HG03378 (cell line): Measurements from ENCODE around the gene ADPRHL1.

ENCODE experiments used
- ATAC-seq: cut with Tn5 transposase; IDR thresholded peaks from one replicate; pipeline ENCODE4 v1.9.1; 2021; ENCODE audit warnings: mild to moderate bottlenecking, moderate library complexity; ENCODE audit not compliant: unreplicated experiment

The ADPRHL1 gene

GRCh38 chr13:113351514-113352026, 101.7 kb downstream of the ADPRHL1 start:
- no peak for ATAC-seq

DNA sequence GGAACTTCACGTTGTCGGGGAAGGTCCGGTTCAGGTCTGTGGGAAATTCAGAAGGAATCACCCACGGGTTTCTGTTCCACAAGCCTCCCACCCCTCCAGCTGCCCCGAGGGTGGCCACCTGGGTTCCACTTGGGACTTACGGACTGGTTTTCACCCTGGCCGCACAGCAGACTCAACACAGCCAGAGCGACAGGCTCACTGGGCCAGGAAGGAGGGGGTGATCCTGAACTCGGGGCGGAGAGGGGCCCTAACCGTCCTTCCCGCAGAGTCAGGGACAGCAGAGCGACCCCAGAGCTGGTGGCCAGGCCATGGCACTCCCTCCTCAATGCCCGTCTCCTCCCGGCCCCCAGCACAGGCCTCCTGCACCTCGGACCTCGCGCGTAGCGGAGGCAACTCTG, 102.4 kb downstream of the ADPRHL1 start:
- ATAC-seq, result no peak

DNA sequence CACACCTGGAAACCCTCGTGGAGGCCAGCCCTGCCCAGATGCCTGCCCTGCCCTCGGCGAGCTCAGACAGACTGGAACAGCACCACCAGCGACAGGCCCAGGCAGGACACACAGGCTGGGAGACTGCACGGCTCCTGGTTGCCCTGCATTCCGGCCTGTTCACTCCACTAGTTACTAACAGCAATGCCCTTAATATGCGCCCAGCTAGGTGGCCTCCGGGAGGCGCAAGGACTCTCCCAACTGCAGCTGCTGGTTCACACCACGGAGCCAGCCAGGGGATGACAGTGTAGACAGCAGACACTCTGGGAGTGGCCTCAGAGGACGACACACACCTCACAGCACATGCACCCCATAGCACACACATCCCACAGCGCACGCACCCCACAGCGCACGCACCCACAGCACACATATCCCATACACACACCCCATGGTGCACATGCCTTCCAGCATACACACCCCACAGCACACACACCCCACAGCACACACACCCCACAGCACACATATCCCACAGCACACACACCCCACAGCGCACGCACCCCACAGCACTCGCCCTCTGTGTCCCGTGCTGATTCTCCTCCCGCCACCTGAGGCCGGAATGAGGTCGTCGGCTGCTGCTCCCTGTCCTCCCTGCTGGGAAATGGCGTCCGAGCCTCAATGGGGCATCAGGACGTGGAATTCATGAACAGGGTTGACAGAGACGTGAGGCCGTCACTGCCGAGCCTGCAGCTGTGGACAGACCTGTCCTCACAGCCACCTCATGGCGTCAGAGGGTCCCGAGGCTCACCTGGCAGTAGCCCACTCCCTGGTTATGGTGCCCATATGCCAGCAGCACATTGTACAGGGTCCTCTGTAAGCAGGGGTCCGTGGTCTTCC, 103.0 kb downstream of the ADPRHL1 start:
- ATAC-seq, result no peak
